DND-41 (cell line): ENCODE measurements around the gene NLRC3.
"Not testable (repeated sequence)": the region's sequence is repeated elsewhere in the genome, so short reads cannot be mapped to it uniquely, and the experiment has no call there.

Experiments used
- ATAC-seq: fragments of 200-7000 bp; cut with Tn5 transposase; 3 replicates; pipeline ENCODE4 v1.9.1; 2021; ENCODE audit warnings: low read depth; ENCODE audit not compliant: insufficient read depth
- DNase-seq: peaks from one replicate; pipeline ENCODE4 v3.0.0-alpha.2; 2020
- H2AFZ ChIP-seq: 2 replicates; pipeline ENCODE4 v1.6.0; 2012; ENCODE audit warnings: low read depth, low read length
- H3K27ac ChIP-seq: 2 replicates; pipeline ENCODE4 v1.5.1; 2012; ENCODE audit warnings: low read length, inconsistent platforms
- H3K27me3 ChIP-seq: fragments of 200-600 bp; sonication (generic); 2 replicates; pipeline ENCODE4 v1.6.0; 2012; ENCODE audit warnings: low read length, mild to moderate bottlenecking, inconsistent platforms; ENCODE audit not compliant: insufficient read depth, poor library complexity
- H3K36me3 ChIP-seq: 2 replicates; pipeline ENCODE4 v1.5.1; 2012; ENCODE audit warnings: low read length, inconsistent platforms; ENCODE audit not compliant: insufficient read depth
- H3K4me1 ChIP-seq: 2 replicates; pipeline ENCODE4 v1.5.1; 2012; ENCODE audit warnings: mild to moderate bottlenecking, low read length; ENCODE audit not compliant: insufficient read depth
- H3K4me2 ChIP-seq: 2 replicates; pipeline ENCODE4 v1.6.0; 2012; ENCODE audit warnings: mild to moderate bottlenecking, moderate library complexity, low read length, inconsistent platforms; ENCODE audit not compliant: insufficient read depth
- H3K4me3 ChIP-seq, 2 experiments: fragments of 200-600 bp in 1 of 2; shearing (Covaris generic) in 1 of 2; 2 replicates each; pipeline ENCODE4 v1.5.1; 2012 to 2016; ENCODE audit warnings: inconsistent platforms in 2 of 2, low read length in 2 of 2, mild to moderate bottlenecking in 2 of 2, low read depth in 1 of 2, moderate library complexity in 1 of 2
- H3K79me2 ChIP-seq: 2 replicates; pipeline ENCODE4 v1.6.0; 2012; ENCODE audit warnings: low read length, inconsistent platforms; ENCODE audit not compliant: insufficient read depth
- H3K9ac ChIP-seq: 2 replicates; pipeline ENCODE4 v1.6.0; 2012; ENCODE audit warnings: low read depth, mild to moderate bottlenecking, inconsistent platforms, low read length, moderate library complexity
- H3K9me3 ChIP-seq: 2 replicates; pipeline ENCODE4 v1.5.1; 2012; ENCODE audit warnings: low read length, moderate library complexity, mild to moderate bottlenecking, inconsistent platforms; ENCODE audit not compliant: insufficient read depth, severe bottlenecking
- H4K20me1 ChIP-seq: 2 replicates; pipeline ENCODE4 v1.6.0; 2012; ENCODE audit warnings: low read length; ENCODE audit not compliant: insufficient read depth
- CTCF ChIP-seq: IDR thresholded peaks from 2 replicates; pipeline ENCODE4 v1.5.1; 2012; ENCODE audit warnings: borderline replicate concordance, low read length, moderate library complexity, mild to moderate bottlenecking; ENCODE audit not compliant: poor library complexity, severe bottlenecking; ENCODE audit errors: extremely low read depth
- EZH2 ChIP-seq: IDR thresholded peaks from 3 replicates; pipeline ENCODE4 v1.6.1; 2012; ENCODE audit warnings: borderline replicate concordance, low read depth, mild to moderate bottlenecking, moderate library complexity, low read length, inconsistent platforms; ENCODE audit not compliant: severe bottlenecking

Gene NLRC3

GRCh38 chr16:3501783-3502400 is 75.3 kb downstream of the NLRC3 start:
- Histone ChIP-seq H3K9me3 (no peaks in the 10 kb centered on the region), H3K27me3 (no peaks in the 10 kb centered on the region), H3K79me2 (peaks cover 13% of the 10 kb centered on the region), H3K9ac (peak overlapping the region; percentile 75), H3K27ac (no peak overlapping the region), H2AFZ (peak overlapping the region; percentile 25; the same call in 1 of the 2 replicates), H3K4me3 (peak overlapping the region; percentile 77 to 83; a peak in 3 of 4 replicates), H3K4me1 (peaks cover 31% of the 10 kb centered on the region), H4K20me1 (no peaks in the 10 kb centered on the region), H3K36me3 (peaks cover 3% of the 10 kb centered on the region; the same call in 1 of the 2 replicates), H3K4me2 (peak overlapping the region; percentile 76)
- no peak for TF ChIP-seq CTCF
- TF ChIP-seq EZH2 = no peak
- DNase-seq (no peak), ATAC-seq (no peak)

- not testable (repeated sequence) for H3K27me3 ChIP-seq, ATAC-seq, DNase-seq, H3K9me3 ChIP-seq, H4K20me1 ChIP-seq, H3K36me3 ChIP-seq
- Histone ChIP-seq H3K4me2 (peak overlapping the region; percentile 76), H3K4me1 (peaks cover 31% of the 10 kb centered on the region), H3K27ac (peak overlapping the region; percentile 68), H3K9ac (peak overlapping the region; percentile 75), H3K79me2 (peaks cover 13% of the 10 kb centered on the region), H3K4me3 (peak overlapping the region; percentile 77 to 83), H2AFZ (peak overlapping the region; percentile 95)
Measured at GRCh38 chr16:3501412-3501761, 75.8 kb downstream of the NLRC3 start.

- Histone ChIP-seq H3K27me3 (no peaks in the 10 kb centered on the region), H3K27ac (no peak overlapping the region), H3K4me2 (no peak overlapping the region), H4K20me1 (no peaks in the 10 kb centered on the region), H3K4me3 (no peak overlapping the region), H3K36me3 (no peaks in the 10 kb centered on the region), H3K79me2 (peaks cover 13% of the 10 kb centered on the region), H2AFZ (no peak overlapping the region), H3K9me3 (no peaks in the 10 kb centered on the region), H3K9ac (no peak overlapping the region), H3K4me1 (peaks cover 31% of the 10 kb centered on the region)
- TF ChIP-seq EZH2 = no peak
- TF ChIP-seq CTCF = no peak
- DNase-seq = no peak
- no peak for ATAC-seq
Measured at GRCh38 chr16:3498988-3499387, 78.2 kb downstream of the NLRC3 start.

- no peaks in the 10 kb centered on the region for H3K36me3 ChIP-seq
- ATAC-seq (no peak), DNase-seq (no peak)
- peaks cover 13% of the 10 kb centered on the region for H3K79me2 ChIP-seq
- TF ChIP-seq EZH2 (no peak), CTCF (no peak)
- no peaks in the 10 kb centered on the region for H3K9me3 ChIP-seq
- no peaks in the 10 kb centered on the region for H4K20me1 ChIP-seq
- no peak overlapping the region for H3K4me3 ChIP-seq
- no peak overlapping the region for H2AFZ ChIP-seq
- peaks cover 23% of the 10 kb centered on the region for H3K4me1 ChIP-seq
- H3K9ac ChIP-seq = no peak overlapping the region
- no peak overlapping the region for H3K4me2 ChIP-seq
- H3K27me3 ChIP-seq = no peaks in the 10 kb centered on the region
- H3K27ac ChIP-seq = no peak overlapping the region
Measured at GRCh38 chr16:3497771-3498170, 79.4 kb downstream of the NLRC3 start.
